Psoas muscle (tissue), 8 donors: ENCODE results near the gene OLFM2. TPM values are rescaled to one million over a fixed set of nuclear protein-coding genes. Genes with fewer than 3 reads are reported as not detected.
"Not testable (repeated sequence)": the region's sequence is repeated elsewhere in the genome, so short reads cannot be mapped to it uniquely, and the experiment has no call there.

ENCODE experiments used
- ATAC-seq, 4 donors: fragments of 200-7000 bp; cut with Tn5 transposase; one replicate each; pipeline ENCODE4 v1.9.1; 2020; ENCODE audit warnings: moderate library complexity in 3 of 4, mild to moderate bottlenecking in 2 of 4
- DNase-seq, 2 donors: peaks; one replicate each; pipeline ENCODE4 v3.0.0-alpha.2; 2020
- H3K27ac ChIP-seq: fragments of 200-600 bp; one replicate; pipeline ENCODE4 v1.8.0; 2022
- H3K27me3 ChIP-seq, 3 donors: fragments of 200-600 bp in 1 of 3; one replicate each; pipeline versions ENCODE4 v1.6.1 to v1.8.0; 2013 to 2022; ENCODE audit warnings: low read length in 2 of 3, mild to moderate bottlenecking in 2 of 3, moderate library complexity in 1 of 3; ENCODE audit not compliant: insufficient read depth in 3 of 3
- H3K36me3 ChIP-seq, 2 donors: fragments of 200-600 bp in 1 of 2; one replicate each; pipeline versions ENCODE4 v1.6.1 to v1.8.0; 2013 to 2022; ENCODE audit warnings: low read depth in 1 of 2, mild to moderate bottlenecking in 1 of 2, moderate library complexity in 1 of 2; ENCODE audit not compliant: insufficient read depth in 1 of 2
- H3K4me1 ChIP-seq: fragments of 200-600 bp; one replicate; pipeline ENCODE4 v1.8.0; 2022
- H3K4me3 ChIP-seq: fragments of 200-600 bp; one replicate; pipeline ENCODE4 v1.8.0; 2022; ENCODE audit warnings: mild to moderate bottlenecking
- H3K9me3 ChIP-seq: fragments of 200-600 bp; one replicate; pipeline ENCODE4 v1.8.0; 2022
- CTCF ChIP-seq: fragments of 200-600 bp; IDR thresholded peaks from one replicate; pipeline ENCODE4 v1.8.0; 2022; ENCODE audit warnings: antibody characterized with exemption
- WGBS, 3 donors: extraction: QIAGEN DNeasy Blood & Tissue Kit; methylation state at CpG; one replicate each; pipeline versions ENCODE4 v1.1.6 to v1.1.7; 2013; 5-methylcytosine and 5-hydroxymethylcytosine counted together
- intact Hi-C, 2 donors: fragments of 100-400 bp; cut with DNase I; formaldehyde crosslinking; loops; one replicate each; pipeline versions ENCODE4 v1.11.0 to v1.14.2; 2022
- polyA plus RNA-seq, 3 donors: library from polyadenylated mRNA; stranded (reverse); fragments of 200-250 nt; gene quantifications; one replicate each; pipeline ENCODE4 v1.2.3, GENCODE V29; 2013
- total RNA-seq, 4 donors: library from RNA; stranded (reverse); fragmentation: NEBNext Ultra II Directional in 2 of 4; extraction: Animal tissue kit (Norgen Biotek cat#: 25700) in 2 of 4; gene quantifications; one replicate each; pipeline versions ENCODE4 v1.2.1 to v1.2.4, GENCODE V29; 2021 to 2023
- donor health status: healthy with polysubstance abuse.
- donor health status: DM: no; HTN: no; CAD: no; lungs with moderate emphysema.
- donor health status: Bipolar disorder and iron deficiency.
- donor health status: healthy.
- donor health status: DM: yes; HTN: yes; CAD: no.
- donor health status: DM: no; HTN: no; CAD: no.
- donor health status: DM: no; HTN: no; CAD: no.
- donor health status: DM: yes; HTN: yes; CAD: no.

Gene OLFM2
- total and polyA plus RNA-seq, 7 donors = 0.48 to 5.1 (median 1.0) TPM

GRCh38 chr19:9834307-9834725 lies 102.0 kb downstream of the OLFM2 start:
- intact Hi-C loops = loop anchor here in 1 of 2 donors (10.0 kb wide), 1 partner anchor 500 kb away; the partner anchor contains the start of genes ICAM3 and RAVER1
- TF ChIP-seq CTCF = no peak
- Histone ChIP-seq H3K4me3 (peak overlapping the region; percentile 96), H3K36me3 (peaks cover 0 to 29% of the 10 kb centered on the region in 2 donors), H3K9me3 (no peaks in the 10 kb centered on the region), H3K27ac (peak overlapping the region; percentile 48), H3K4me1 (peaks cover 12% of the 10 kb centered on the region), H3K27me3 (no peaks in the 10 kb centered on the region)
- DNase-seq (no peak), ATAC-seq (no peak)
- 52 to 59% (median 57%) methylated on average over 6 of the region's 6 CpGs for WGBS, 3 donors

GRCh38 chr19:9828551-9829063 lies 107.7 kb downstream of the OLFM2 start:
- Histone ChIP-seq H3K4me3 (peak overlapping the region; percentile 95), H3K36me3 (peaks cover 0 to 36% of the 10 kb centered on the region in 2 donors), H3K27me3 (no peaks in the 10 kb centered on the region), H3K9me3 (no peaks in the 10 kb centered on the region), H3K27ac (no peak overlapping the region), H3K4me1 (peaks cover 21% of the 10 kb centered on the region)
- intact Hi-C loops = no loop called here
- DNase-seq (no peak), ATAC-seq (no peak)
- TF ChIP-seq CTCF = no peak
- WGBS, 3 donors = 25 to 34% (median 27%) methylated on average over 13 of the region's 13 CpGs

- ATAC-seq (peak; percentile 96 to 100 (median 98)), DNase-seq (peak; percentile 85 to 92)
- H3K4me3 ChIP-seq = peak within 1 kb of the TSS; percentile 95
- intact Hi-C loops = no loop called here
- no peak for TF ChIP-seq CTCF
- peaks cover 0 to 36% of the 10 kb centered on the region in 2 donors for H3K36me3 ChIP-seq
- peak within 1 kb of the TSS; percentile 82 for H3K27ac ChIP-seq
- H3K27me3 ChIP-seq = no peaks in the 10 kb centered on the region
- 0 to 1% (median 0%) methylated on average over 62 of the region's 62 CpGs for WGBS, 3 donors
- peaks cover 21% of the 10 kb centered on the region for H3K4me1 ChIP-seq
- no peaks in the 10 kb centered on the region for H3K9me3 ChIP-seq
Observed at GRCh38 chr19:9827289-9828238, 108.8 kb downstream of the OLFM2 start, which contains the start of gene UBL5. Gene UBL5 (plus strand): TSS chr19:9827918. CDS start chr19:9828338, 420 bp downstream.

GRCh38 chr19:9823816-9824215 lies 112.5 kb downstream of the OLFM2 start:
- intact Hi-C loops = no loop called here
- Histone ChIP-seq H3K27ac (no peak overlapping the region), H3K36me3 (peaks cover 0 to 16% of the 10 kb centered on the region in 2 donors), H3K9me3 (no peaks in the 10 kb centered on the region), H3K4me1 (peaks cover 26% of the 10 kb centered on the region), H3K27me3 (no peaks in the 10 kb centered on the region), H3K4me3 (no peak overlapping the region)
- no peak for TF ChIP-seq CTCF
- 47 to 63% (median 51%) methylated on average over 5 of the region's 5 CpGs for WGBS, 3 donors
- DNase-seq (peak in 1 of 2 donors; percentile 4), ATAC-seq (no peak)

GRCh38 chr19:9820034-9820433 lies 116.3 kb downstream of the OLFM2 start:
- Histone ChIP-seq H3K4me1 (peaks cover 13% of the 10 kb centered on the region), H3K4me3 (peak overlapping the region; percentile 98), H3K27ac (peak overlapping the region; percentile 93)
- H3K9me3 ChIP-seq, ATAC-seq, H3K36me3 ChIP-seq, H3K27me3 ChIP-seq, intact Hi-C loops: not testable (repeated sequence)
- 90 to 94% (median 90%) methylated on average over 8 of the region's 8 CpGs for WGBS, 3 donors
- DNase-seq = peak in 1 of 2 donors; percentile 51
